Tibial nerve (tissue), 4 donors: ENCODE results near the gene EXOC4. TPM values are rescaled to one million over a fixed set of nuclear protein-coding genes. Genes with fewer than 3 reads are reported as not detected.
"Not testable (repeated sequence)": the region's sequence is repeated elsewhere in the genome, so short reads cannot be mapped to it uniquely, and the experiment has no call there.

Source experiments
- DNase-seq, 2 donors: peaks; one replicate each; pipeline ENCODE4 v3.0.0-alpha.2; 2019; ENCODE audit warnings: low spot score in 2 of 2
- H3K27ac ChIP-seq, 4 donors: fragments of 200-600 bp; sonication (generic) in 3 of 4; one replicate each; pipeline ENCODE4 v1.5.1; 2017 to 2019; ENCODE audit warnings: mild to moderate bottlenecking in 1 of 4
- H3K27me3 ChIP-seq, 2 donors: fragments of 200-600 bp; sonication (generic) in 1 of 2; one replicate each; pipeline versions ENCODE4 v1.5.1 to v1.6.0; 2017 to 2019
- H3K36me3 ChIP-seq, 3 donors: fragments of 200-600 bp; sonication (generic); one replicate each; pipeline ENCODE4 v1.5.1; 2018 to 2019
- H3K4me1 ChIP-seq, 4 donors: fragments of 200-600 bp; sonication (generic) in 3 of 4; one replicate each; pipeline ENCODE4 v1.5.1; 2017 to 2019
- H3K4me3 ChIP-seq, 4 donors: fragments of 200-600 bp; sonication (generic) in 3 of 4; one replicate each; pipeline ENCODE4 v1.5.1; 2017 to 2019; ENCODE audit warnings: mild to moderate bottlenecking in 1 of 4, moderate library complexity in 1 of 4
- H3K9me3 ChIP-seq, 4 donors: fragments of 200-600 bp; sonication (generic) in 3 of 4; one replicate each; pipeline ENCODE4 v1.5.1; 2017 to 2019
- CTCF ChIP-seq, 5 experiments: fragments of 200-600 bp in 3 of 5; fragments of 450-650 bp in 2 of 5; sonication (generic) in 3 of 5; IDR thresholded peaks; one replicate each; pipeline ENCODE4 v1.5.1; 2016 to 2019; ENCODE audit warnings: antibody characterized with exemption in 5 of 5, mild to moderate bottlenecking in 3 of 5, moderate library complexity in 2 of 5
- EP300 ChIP-seq, 2 donors: sonication (generic); formaldehyde crosslinking; IDR thresholded peaks; one replicate each; pipeline ENCODE4 v1.6.1; 2017; ENCODE audit warnings: antibody characterized with exemption in 2 of 2, mild to moderate bottlenecking in 1 of 2
- POLR2A ChIP-seq, 2 donors: fragments of 450-650 bp; IDR thresholded peaks; one replicate each; pipeline ENCODE4 v1.6.1; 2017; ENCODE audit warnings: antibody characterized with exemption in 2 of 2, mild to moderate bottlenecking in 2 of 2, moderate library complexity in 2 of 2
- WGBS, 2 donors: methylation state at CpG; one replicate each; pipeline ENCODE4 v1.1.5; 2018; 5-methylcytosine and 5-hydroxymethylcytosine counted together
- total RNA-seq, 4 donors: library from RNA; depleted of rRNA; stranded (reverse); fragments of >200 nt; gene quantifications; one replicate each; pipeline ENCODE4 v1.1.0, GENCODE V29; 2016

EXOC4 gene
- total RNA-seq, 4 donors from 2014 or later: 70.0 to 104 (median 85.8) TPM

- Histone ChIP-seq H3K27ac (no peak overlapping the region), H3K4me1 (no peaks in the 10 kb centered on the region), H3K9me3 (no peaks in the 10 kb centered on the region), H3K36me3 (peaks cover 0 to 38% (median 0%) of the 10 kb centered on the region in 3 donors), H3K27me3 (no peaks in the 10 kb centered on the region), H3K4me3 (no peak overlapping the region)
- WGBS, 2 donors: 81 to 83% methylated on average over 6 of the region's 6 CpGs
- no peak for DNase-seq
- TF ChIP-seq POLR2A (IDR thresholded peaks at IDR 0.05): no peak
- TF ChIP-seq CTCF (IDR thresholded peaks at IDR 0.05): no peak
- TF ChIP-seq EP300 (IDR thresholded peaks at IDR 0.05): no peak
Observed at GRCh38 chr7:133315332-133316040, 62.6 kb downstream of the EXOC4 start.

GRCh38 chr7:133319842-133320241, 67.0 kb downstream of the EXOC4 start:
- H3K4me3 ChIP-seq: no peak overlapping the region
- H3K27ac ChIP-seq: no peak overlapping the region
- no peak for DNase-seq
- H3K36me3 ChIP-seq: peaks cover 0 to 74% (median 0%) of the 10 kb centered on the region in 3 donors
- no peak for TF ChIP-seq POLR2A (IDR thresholded peaks at IDR 0.05)
- TF ChIP-seq EP300 (IDR thresholded peaks at IDR 0.05): no peak
- TF ChIP-seq CTCF (IDR thresholded peaks at IDR 0.05): no peak
- H3K9me3 ChIP-seq: peaks cover 0 to 17% (median 4%) of the 10 kb centered on the region in 4 donors
- WGBS, 2 donors: 96% methylated on average over 2 of the region's 2 CpGs
- no peaks in the 10 kb centered on the region for H3K4me1 ChIP-seq
- H3K27me3 ChIP-seq: no peaks in the 10 kb centered on the region

- Histone ChIP-seq H3K4me3 (no peak overlapping the region), H3K27me3 (no peaks in the 10 kb centered on the region), H3K27ac (no peak overlapping the region), H3K9me3 (peaks cover 0 to 22% (median 4%) of the 10 kb centered on the region in 4 donors), H3K36me3 (peaks cover 0 to 83% (median 0%) of the 10 kb centered on the region in 3 donors), H3K4me1 (no peaks in the 10 kb centered on the region)
- WGBS, 2 donors: 61 to 65% methylated on average over 2 of the region's 2 CpGs
- no peak for TF ChIP-seq CTCF (IDR thresholded peaks at IDR 0.05)
- no peak for DNase-seq
Observed at GRCh38 chr7:133320891-133321290, 68.0 kb downstream of the EXOC4 start.

- WGBS, 2 donors: 96 to 98% methylated on average over 4 of the region's 4 CpGs
- DNase-seq: not testable (repeated sequence)
- H3K9me3 ChIP-seq: peaks cover 0 to 26% (median 4%) of the 10 kb centered on the region in 4 donors
Observed at GRCh38 chr7:133321366-133321765, 68.5 kb downstream of the EXOC4 start.

GRCh38 chr7:133326745-133327144, 73.9 kb downstream of the EXOC4 start:
- H3K27me3 ChIP-seq, DNase-seq, H3K4me1 ChIP-seq, H3K27ac ChIP-seq, H3K4me3 ChIP-seq: not testable (repeated sequence)
- 95% methylated on average over 8 of the region's 8 CpGs for WGBS, 2 donors
- Histone ChIP-seq H3K9me3 (peaks cover 0 to 31% (median 4%) of the 10 kb centered on the region in 4 donors), H3K36me3 (peaks cover 0 to 68% (median 6%) of the 10 kb centered on the region in 3 donors)

More at GRCh38 chr7:133321366-133321765, 68.5 kb downstream of the EXOC4 start:
- H3K4me1 ChIP-seq, H3K4me3 ChIP-seq, H3K27ac ChIP-seq, H3K27me3 ChIP-seq: not testable (repeated sequence)
- peaks cover 0 to 88% (median 0%) of the 10 kb centered on the region in 3 donors for H3K36me3 ChIP-seq

GRCh38 chr7:133328021-133328420, 75.1 kb downstream of the EXOC4 start:
- not testable (repeated sequence) for H3K27me3 ChIP-seq, DNase-seq, H3K4me3 ChIP-seq, H3K27ac ChIP-seq, H3K4me1 ChIP-seq
- WGBS, 2 donors: 97 to 98% methylated on average over 1 of the region's 1 CpG
- peaks cover 0 to 21% (median 0%) of the 10 kb centered on the region in 4 donors for H3K9me3 ChIP-seq
- peaks cover 0 to 55% (median 6%) of the 10 kb centered on the region in 3 donors for H3K36me3 ChIP-seq
